ENCODE data around the gene ZNF195.
A peak's percentile ranks its signal among the peaks of the same experiment; 100 is the strongest.
"Not testable (repeated sequence)": the region's sequence is repeated elsewhere in the genome, so short reads cannot be mapped to it uniquely, and the experiment has no call there.

ZNF195 gene

DNA sequence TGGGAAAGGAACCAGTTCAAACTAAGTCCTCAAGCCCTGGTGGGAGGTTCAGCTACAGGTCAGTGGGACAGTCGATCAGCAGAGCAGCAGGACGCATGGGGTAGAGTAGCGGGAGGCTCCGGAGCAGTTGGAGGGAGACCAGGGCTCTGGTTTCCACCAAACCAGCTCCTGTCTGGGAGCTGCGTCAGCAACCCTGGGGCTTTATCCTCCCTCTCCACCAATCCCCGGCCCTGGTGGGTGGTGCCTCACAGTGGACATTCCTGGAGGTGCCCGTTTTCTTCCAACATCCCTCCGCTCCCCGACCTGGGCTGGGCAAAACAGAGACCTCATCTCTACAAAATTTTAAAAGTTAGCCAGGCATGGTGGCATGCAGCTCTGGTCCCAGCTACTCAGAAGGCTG, 32.4 kb downstream of the ZNF195 start:
- DNase-seq: no peak

DNA sequence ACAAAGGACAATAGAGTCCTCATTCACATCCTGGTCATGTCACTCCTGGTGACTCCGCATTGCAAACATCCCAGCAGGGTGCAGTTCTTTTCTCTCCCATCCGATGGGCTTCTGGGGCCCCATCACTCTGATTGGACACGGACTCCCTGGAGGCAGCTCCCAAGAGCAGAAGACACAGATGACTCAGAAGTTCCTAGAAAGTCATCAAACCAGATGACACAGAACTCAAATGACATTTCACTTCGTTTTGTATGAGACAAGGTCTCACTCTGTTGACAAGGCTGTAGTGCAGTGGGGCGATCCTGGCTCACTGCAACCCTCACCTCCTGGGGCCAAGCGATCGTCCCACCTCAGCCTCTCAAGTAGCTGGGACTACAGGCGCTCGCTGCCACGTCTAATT, 33.2 kb downstream of the ZNF195 start:
- DNase-seq: no peak

DNA sequence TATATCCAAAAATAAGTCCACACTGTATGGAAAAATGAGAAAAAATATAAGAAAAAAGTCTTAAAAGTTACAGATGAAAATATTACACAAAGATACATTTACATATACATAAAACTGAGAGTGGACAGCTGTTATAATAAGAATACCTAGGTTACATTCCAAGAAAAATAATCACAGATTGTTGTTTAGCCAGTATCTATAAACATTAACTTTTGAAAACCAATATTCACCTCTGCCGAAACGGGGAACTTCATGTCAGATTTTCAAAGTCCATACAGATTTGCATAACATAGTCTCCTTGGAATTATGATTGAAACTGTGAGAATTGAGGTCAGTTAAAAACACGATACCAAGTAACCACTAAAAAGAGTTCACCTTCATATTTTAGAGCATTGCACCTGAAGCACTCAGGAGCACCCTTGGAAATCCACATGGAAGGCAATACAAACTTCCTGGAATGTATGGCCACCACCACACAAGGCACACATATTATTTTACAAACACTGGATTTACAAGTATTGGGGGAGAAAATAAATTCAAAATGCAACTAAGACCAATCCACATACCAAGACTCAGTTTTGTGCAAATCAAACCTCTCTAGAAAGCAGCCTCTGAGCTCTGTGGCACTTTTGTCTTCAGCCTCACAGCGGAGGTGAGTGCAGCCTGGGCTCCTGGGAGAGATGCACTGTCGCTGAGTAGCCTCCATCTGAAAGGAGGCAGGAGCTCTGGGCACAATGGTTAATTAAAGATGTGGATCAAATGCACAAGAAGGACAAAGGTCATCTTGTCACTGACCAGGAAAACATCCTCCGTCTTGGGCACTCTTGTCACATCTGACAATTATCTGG, 34.4 kb downstream of the ZNF195 start:
- DNase-seq: no peak

DNA sequence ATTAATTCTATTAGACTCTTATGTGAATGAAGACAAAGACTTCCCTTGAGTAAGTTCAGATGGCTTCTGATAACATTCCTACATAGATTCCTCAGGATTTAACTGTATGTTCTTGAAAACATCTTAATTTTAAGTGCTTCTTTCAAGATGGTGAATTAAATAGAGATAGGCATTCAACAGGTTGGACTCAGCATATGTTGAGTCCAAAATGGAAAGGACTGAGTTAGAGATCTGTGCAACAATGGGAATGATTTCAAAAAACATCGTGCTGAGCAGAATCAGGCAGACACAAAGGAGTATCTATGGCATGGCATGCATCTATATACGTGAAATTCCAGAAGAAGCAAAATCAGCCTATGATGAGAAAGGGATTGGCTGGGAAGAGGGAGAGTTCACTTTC, 36.2 kb downstream of the ZNF195 start:
- DNase-seq: no peak

DNA sequence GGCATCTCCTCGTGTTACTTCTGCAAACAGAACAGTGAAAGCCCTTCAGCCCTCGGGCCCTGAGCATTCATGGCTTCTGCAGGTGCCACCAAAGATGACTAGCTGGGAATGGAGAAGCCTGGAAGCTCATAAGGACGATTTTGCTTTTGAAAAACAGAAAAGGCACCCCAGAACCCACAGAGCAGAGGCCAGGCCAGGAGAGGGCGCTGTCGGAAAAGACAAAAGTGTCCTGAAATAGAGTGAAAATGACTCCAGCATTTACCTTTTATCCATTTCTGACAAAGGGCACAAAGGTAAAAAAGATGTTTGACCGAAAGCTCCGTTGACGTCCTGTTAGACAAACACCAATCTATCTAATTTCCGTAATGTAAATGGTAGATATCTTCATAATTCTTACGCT, 37.6 kb downstream of the ZNF195 start:
- peak; percentile 31 for DNase-seq

DNA sequence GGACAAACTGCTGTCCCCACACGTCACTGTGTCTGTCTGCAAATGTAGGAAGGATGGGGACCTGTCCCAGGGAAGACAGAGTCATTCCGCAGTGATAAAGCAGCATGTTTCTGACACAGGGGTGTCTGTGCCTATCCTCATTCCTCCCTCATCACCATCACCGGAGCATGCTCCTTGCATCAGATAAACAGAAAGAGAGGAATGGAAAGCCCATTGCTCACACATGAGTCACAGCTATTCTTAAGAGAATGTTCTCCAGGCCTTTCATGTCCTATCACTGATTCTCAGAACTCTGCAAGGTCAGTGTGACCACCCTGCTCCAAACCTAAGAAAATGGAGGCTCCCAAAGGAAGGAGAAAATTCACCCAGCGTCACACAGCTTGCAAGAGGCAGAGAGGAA, 38.9 kb downstream of the ZNF195 start:
- DNase-seq: no peak

DNA sequence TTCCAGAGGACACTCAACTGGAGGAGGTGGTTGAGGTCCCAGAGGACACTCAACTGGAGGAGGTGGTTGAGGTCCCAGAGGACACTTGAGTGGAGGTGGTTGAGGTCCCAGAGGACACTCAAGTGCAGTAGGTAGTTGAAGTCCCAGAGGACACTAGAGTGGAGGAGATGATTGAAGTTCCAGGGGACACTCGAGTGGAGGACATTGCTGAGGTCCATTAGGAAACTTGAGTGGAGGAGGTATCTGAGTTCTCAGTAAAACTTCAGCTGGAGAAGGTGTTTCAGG, 39.7 kb downstream of the ZNF195 start:
- no peak for DNase-seq

DNA sequence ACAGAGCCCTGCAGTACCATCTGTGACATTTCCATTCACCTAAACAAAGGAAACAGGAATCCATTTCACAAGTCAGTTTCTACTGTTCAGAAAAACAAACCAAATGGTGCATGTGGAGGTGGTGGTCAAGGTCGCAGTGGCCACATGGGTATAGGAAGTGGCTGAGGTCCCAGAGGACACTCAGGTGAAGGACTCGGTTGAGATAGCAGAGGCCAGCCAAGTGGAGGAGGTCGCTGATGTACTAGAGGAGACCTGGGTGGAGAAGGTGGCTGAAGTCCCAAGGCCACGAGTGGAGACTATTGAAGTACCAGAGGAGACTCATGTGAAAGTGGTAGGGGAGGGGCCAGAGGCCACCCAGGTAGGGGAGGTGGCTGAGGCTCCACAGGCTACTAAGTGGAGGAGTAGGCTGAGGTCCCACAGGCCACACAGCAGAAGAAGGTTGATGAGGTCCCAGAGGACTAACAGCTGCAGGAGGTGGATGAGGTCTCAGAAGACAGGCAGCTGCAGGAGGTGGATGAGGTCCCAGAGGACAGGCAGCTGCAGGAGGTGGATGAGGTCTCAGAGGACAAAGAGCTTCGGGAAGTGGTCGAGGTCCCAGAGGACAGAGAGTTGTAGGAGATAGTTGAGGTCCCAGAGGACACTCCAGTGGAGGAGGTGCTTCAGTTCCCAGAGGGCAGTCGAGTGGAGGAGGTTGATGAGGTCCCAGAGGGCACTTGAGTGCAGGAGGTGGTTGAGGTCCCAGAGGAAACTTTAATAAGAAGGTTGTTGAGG, 40.2 kb downstream of the ZNF195 start:
- no peak for DNase-seq

DNA sequence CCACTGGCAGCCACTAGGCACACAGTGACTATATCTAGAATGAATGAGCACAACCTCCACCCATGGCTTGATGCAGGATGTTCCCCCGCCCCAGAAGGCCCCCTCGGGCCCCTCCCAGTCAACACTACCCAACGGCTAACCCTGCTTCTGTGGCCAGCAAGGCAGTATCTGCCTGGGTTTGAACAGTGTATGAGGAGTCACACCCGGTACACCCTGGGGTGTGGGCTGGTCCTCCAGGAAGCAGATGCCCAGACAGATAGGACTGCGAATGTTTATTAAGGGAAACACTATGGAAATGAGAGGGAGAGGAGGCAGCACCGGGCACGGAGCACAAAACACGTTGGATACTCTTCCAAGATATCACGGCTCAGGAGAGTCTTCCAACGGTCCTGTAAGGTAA, 42.5 kb downstream of the ZNF195 start:
- not testable (repeated sequence) for DNase-seq

DNA sequence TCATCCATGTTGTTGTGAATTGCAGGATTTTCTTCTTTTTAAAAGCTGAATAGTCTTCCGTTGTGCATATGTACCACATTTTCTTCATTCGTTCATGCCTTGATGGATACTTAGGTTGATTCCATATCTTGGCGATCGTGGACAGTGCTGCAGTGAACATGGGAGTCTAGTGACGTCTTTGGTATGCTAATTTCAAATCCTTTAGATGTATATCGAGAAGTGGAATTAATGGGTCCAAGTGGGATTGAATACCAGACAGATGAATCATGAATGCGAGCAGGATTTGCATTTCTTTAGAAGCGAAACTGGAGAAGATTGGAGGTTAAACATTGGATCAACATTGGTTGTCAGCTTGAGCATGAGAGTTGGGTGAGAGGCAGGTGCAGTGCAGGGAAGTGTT, 45.8 kb downstream of the ZNF195 start:
- DNase-seq: not testable (repeated sequence)

DNA sequence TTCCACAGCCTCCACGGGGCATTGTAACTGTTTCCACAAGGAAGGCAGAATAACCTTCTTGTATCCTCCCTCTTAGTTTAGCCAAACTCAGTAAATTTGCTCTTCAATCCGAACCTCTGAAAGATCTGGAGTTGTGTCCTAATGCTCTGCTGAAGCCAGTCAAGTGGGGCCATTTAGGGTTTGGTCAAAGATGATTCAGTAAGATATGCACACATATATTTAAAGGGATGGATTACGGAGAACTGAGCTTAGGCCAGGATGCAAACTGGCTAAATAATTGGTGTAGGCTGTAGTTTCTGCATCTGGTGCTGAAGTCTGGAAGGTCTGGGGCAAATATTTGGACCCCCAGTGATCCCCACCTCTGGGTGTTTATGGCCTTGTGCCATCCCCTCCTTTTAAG, 47.9 kb downstream of the ZNF195 start:
- DNase-seq: not testable (repeated sequence)

DNA sequence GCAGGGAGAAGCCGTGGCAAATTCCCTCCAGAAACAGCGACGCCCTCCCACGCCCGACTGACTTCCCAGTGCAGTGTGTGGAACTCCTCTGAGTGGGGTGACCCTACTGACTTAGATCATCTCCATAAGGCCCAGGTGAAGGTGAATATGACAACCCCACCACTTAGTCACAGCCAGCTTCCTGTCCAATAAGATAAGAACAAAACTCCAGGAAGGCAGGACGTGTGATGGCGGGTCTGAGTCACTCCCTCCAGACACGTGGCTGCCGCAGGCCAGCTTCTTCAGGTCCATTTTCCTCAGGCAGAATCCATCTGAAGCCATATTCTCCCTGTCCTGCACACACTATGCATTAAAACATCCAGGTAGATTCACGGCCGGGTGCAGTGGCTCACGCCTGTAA, 48.9 kb downstream of the ZNF195 start:
- DNase-seq: not testable (repeated sequence)

DNA sequence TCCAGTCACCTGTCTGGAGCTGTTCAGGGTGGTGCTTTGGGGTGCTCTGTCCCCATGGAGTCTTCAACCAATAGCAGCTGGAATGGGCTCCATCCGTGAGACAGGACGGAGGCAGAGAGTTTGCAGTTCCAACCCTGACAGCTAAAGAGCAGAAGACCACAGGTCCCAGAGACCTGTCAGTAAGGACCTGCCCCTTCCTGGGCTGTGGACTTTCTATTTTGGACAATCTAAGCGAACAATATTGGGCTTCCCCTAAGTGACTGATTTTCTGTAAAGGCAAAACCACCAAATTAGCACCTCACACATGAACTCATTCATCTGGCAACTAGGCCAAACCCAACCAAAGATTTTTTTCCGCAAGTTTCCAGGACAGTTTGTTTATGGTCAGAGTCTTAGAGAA, 50.4 kb downstream of the ZNF195 start:
- not testable (repeated sequence) for DNase-seq

DNA sequence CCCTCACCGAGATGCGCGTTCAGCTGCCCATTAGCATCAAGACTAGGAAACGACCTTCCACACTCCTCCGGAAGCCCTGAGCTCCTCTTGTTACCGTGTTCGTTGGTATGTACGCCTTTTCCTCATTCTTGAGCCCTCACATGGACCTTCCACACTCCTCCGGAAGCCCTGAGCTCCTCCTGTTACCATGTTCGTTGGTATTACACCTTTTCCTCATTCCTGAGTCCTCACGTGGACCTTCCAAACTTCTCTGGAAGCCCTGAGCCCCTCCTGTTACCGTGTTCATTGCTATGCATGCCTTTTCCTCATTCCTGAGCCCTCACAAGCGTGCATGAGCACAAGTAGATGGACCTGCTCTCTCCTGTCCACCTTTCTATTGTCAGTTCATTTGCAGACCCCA, 52.5 kb downstream of the ZNF195 start:
- not testable (repeated sequence) for DNase-seq

DNA sequence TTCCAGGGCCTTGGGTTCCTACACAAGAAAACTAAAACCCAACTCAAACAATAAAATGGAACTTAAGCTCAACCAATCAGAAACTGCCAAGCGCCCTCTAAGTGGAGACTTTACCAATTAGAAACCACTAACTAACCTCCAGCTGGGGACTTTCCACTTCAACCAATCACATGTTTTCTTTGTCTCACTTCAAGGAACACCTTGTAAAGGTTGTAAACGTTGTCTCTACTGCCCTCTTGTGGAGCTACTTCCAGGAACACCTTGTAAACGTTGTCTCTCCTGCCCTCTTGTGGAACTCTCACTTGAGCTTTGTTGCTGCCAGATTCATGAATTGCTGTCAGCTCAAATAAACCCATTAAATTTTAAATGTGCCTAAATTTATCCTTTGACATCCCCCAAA, 54.2 kb downstream of the ZNF195 start:
- not testable (repeated sequence) for DNase-seq

All from right hindlimb (tissue), 1 donor.